Stimulated activated CD4-positive, alpha-beta T cell treated with anti-CD3 and anti-CD28 coated beads, Interleukin-2, amount 100 ng/mL, for 24 hours (primary cell): ENCODE results near the gene SH3BGRL.

Source experiments
- DNase-seq, 2 donors: peaks; one replicate each; pipeline ENCODE4 v3.0.0-alpha.2; 2020

Gene SH3BGRL

DNA sequence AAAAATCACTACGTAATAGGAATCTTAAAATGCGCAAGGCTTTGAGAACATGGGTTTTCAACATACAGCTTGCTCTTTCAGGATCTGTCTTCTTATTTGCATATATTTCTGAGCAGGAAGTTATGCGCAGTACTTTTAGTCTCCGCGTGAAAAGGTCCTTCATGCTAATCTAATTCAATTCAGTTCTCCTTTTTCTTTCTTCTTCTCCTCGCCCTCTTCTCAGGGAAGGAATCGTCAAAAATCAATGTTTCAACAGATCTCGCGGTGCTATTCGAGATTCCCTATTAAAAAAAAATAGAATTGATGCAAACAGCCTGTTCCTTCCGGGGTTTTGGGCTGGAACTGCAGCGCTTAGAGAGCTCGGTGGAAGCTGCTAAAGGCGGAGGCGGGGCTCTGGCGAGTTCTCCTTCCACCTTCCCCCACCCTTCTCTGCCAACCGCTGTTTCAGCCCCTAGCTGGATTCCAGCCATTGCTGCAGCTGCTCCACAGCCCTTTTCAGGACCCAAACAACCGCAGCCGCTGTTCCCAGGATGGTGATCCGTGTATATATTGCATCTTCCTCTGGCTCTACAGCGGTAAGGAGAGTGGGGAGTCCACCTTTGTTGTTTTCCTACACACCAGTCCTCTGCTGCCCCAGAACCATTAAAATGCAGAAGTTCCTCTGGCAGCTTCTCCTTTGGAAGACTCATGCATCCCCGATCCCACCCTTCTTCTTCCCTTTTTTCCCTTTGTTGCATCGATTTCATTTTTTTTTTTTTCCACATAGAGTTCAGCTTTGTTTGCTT lies at the start of gene SH3BGRL, which contains the start of gene HMGN5:
SH3BGRL (plus strand) TSS at position 432 of the 785 bp plus-strand sequence; CDS start at position 531, 99 bp downstream.
HMGN5 (minus strand) TSS at position 243 of the 785 bp plus-strand sequence. CDS start 80,364 bp downstream, outside the sequence.
- DNase-seq, result peak; percentile 65 to 68

DNA sequence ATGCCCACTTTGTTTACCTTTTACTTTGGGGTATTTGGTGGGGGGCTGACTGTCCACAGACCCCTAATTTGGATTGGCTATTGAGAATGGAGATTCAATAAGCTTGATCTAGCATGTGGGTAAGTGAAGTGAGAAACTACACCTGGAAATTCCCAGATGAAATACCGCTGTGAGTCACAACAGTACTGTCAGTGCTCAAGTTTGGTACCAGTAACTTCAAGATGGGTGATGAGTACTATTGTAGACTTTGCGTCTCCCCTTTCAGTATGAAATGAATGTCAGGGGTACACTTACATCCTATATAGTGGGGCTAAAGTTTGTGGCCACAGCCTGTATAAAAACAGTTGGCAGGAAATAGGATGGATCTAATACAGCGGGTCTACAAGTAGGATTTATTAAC lies 33.5 kb upstream of the SH3BGRL start:
- DNase-seq, result no peak

DNA sequence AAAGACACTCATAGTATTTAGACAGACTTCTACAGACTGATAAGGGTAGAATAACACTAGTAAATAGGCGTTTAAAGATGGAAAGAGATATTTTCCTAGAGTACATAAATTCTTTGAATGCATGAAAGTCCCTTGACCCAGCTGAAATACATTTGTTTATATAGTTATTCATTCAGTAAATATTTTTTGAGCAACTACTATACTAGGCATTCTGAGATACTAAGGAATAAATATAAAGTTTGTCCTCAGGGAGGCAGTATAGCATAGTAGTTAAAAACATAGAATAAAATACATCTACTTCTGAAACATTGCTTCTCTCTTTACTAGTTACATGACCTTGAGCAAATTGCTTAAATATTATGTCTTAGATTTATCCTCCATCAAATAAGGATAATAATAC lies 27.6 kb upstream of the SH3BGRL start:
- no peak for DNase-seq

DNA sequence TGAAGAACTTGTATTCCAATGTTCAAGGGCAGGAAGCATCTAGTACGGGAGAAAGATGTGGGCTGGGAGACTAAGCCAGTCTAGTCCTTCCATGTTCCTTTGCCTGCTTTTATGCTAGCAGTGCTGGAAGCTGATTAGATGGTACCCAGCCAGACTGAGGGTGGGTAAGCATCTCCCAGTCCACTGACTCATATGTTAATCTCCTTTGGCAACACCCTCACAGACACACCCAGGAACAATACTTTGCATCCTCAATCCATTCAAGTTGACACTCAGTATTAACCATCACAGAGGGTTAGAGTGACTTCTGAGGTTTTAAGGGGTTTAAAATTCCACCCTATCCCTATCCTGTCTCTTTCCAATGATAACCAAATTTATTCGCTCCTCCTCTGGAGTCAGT lies 6.6 kb upstream of the SH3BGRL start:
- DNase-seq, result no peak

DNA sequence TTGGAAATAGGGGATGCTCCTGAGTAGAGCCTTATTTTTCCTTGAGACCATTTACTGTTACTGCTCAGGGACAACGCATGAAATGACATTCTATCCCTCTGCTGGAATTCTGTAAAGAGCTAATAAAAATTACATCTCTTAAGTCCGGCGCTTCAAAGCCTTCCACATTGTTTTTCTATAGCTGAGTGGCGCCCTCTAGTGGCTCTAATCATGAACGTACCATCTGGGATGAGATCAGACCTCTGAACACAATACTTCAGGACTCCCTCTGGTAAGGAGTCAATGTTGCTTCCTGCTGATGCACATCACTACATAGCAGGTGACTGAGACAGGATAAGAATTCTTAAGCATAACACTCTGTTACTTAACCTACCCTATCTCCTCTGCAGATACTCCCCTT lies 6.2 kb upstream of the SH3BGRL start:
- peak; percentile 51 to 65 for DNase-seq

DNA sequence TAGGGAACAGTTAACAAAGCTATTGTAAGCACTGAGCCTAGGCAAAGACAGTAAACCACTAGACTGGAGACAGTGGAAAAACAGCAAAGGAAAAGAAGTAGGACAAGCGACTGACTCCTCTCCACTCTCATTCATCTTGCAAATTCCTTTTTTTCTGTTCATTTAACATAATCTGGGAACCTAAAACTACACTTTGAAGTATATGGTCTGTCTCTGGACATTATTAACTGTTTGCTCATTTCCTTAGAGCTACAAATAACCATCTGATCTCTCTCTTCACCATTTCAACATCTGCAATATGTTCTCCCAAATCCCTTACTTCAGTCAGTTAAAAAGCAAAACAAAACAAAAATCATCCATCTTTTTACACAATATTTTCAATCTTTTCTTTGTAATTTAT lies 831 bp upstream of the SH3BGRL start:
- no peak for DNase-seq

DNA sequence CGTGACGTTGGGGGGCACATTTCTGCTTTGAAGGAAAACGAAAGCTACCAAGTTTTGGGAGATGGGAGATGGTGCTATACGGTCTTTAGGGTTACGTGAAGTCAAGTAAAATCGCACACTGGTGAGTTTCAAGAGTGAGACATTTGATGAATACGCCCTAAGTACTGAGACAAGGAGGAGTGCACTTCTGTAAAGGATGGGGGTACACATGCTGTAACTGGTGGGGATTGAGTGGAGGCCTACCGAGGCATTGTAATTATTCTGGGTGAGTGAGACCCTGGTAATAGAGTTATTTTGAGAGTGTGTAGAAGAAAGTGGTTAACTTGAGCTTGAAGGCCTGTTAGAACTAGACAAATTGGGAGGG lies 536 bp downstream of the SH3BGRL start:
- no peak for DNase-seq

DNA sequence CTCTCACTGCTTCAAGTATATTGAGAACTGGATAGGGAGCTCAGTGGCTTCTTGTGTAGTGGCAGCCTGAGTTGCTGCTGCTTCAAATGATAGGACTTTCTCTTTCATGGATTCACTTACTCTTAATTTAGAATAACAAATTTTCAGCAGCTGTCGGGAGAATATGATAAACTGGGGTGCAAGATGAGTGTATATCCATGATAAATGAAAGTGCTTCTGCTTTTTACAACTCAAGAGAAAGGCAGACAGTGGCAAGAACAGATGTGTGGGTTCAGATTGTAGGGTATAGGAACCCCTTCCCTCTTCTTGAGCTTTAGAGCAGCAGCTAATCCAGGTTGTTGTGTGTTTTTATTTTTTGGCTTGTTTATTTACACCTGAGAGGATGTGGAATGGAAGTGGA lies 1.0 kb downstream of the SH3BGRL start:
- DNase-seq, result no peak

DNA sequence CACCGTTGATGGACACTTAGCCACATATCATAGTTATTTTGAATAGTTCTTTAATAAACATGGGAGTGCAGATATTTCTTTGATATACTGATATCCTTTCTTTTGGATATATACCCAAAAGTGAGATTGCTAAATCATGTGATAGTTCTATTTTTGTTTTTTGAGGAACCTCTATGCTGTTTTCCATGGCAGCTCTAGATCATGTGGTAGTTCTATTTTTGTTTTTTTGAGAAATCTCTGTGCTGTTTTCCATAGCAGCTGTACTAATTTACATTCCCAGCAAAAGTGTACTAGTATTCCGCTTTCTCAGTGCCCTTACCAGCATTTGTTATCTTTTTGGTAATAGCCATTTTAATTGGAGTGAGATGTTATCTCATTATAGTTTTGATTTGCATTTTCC lies 3.6 kb downstream of the SH3BGRL start:
- no peak for DNase-seq

DNA sequence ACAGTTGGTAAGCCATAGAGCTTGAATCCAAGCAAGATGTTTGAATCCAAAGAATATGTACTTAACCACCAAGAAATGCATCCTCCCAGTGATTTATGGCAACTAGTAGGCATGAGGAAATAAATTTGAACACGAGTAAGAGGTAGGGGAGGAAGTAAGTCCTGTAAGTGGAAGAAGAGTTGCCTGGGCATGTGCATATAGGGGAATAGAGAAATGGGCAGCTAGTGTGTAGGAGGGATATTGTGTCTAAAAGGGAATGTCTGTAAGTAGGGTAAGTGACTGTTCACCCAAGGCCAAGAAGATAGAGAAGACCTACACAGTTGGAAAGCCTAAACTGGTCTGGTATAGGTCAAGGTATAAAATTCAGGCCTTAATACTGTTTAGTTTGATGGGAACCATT lies 4.6 kb downstream of the SH3BGRL start:
- no peak for DNase-seq

DNA sequence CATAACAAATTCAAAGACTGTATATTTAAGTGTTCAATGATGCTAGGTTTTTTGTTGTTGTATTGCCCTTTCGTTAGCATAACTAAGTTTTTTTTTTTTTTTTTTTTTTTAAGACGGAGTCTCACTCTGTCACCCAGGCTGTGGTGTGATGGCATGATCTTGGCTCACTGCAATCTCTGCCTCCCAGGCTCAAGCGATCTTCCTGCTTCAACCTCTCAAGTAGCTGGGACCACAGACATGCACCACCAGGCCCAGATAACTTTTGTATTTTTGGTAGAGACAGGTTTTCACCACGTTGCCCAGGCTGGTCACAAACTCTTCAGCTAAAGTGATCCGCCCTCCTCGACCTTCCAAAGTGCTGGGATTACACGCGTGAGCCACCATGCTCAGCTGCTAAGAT lies 7.0 kb downstream of the SH3BGRL start:
- no peak for DNase-seq

DNA sequence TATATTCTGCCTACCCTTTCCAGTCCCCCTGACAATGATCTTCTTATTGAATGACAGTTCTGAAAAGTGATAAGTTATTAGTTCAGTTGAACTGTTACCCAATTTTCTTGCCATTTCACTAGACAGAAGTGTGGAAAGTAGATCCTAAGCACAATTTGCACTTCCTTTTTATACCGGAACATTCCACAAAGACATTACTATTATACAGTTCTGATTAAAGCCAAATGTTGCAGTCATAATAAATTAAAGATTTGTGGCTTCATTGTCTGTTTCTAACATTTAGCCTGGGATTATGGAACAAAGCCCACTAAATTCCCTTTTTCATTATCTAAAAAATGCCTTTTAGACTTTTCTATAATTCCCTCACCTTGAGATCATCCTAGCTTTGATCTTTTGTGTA lies 13.8 kb downstream of the SH3BGRL start:
- no peak for DNase-seq

DNA sequence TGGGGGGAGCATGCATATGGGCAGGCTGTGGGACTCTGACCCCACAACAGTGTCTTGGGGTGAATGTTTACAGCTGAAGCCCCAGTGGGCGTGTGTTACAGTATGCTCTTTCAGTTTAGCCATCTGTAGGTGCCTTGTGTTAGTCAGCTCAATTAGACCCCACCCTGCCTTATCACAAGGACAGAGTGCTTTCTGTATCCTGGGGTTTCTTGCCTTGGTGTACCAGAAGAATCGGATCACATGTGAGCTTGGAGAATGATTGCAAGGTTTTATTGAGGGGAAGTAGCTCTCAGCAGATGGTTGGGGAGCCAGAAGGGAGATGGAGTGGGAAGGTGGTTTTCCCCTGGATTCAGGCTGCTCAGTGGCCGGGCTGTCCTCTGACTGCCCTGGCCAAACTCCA lies 27.3 kb downstream of the SH3BGRL start:
- DNase-seq, result no peak

DNA sequence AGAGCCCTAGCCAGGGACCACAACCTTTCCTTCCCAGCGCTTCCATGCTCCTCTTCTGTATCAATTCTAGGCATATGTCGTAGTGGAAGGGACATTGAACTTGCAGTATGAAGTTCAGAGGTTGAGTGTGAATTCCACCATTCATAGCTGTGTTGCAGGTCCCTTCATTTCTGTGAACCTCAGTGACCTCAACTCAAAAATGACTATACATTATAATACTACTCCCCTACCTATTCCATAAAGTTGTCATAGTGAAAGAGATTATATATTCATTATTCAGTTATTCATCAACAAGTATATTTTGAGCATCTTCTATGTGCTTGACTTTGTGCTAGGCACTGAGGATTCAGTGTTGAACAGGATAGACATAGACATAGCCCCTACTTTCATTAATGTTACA lies 28.0 kb downstream of the SH3BGRL start:
- no peak for DNase-seq

DNA sequence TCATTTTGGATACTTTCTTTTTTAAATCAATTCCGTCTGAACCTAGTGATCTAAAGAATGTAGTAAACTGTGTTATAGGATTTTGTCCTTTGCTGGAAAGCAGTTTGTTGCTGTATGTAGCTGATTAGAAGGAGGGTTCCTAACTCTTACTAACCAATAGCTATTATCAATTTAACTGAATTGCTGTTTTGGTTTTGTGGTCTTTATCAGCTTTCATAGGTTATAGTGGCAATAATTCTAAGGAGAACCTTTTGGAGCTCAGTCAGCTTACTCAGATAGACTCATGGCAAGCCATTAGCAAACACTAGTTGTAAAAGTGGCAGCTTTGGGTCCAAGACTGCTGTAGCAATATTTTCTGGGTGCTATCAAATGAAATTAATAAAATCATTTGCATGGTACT lies 29.6 kb downstream of the SH3BGRL start:
- no peak for DNase-seq

DNA sequence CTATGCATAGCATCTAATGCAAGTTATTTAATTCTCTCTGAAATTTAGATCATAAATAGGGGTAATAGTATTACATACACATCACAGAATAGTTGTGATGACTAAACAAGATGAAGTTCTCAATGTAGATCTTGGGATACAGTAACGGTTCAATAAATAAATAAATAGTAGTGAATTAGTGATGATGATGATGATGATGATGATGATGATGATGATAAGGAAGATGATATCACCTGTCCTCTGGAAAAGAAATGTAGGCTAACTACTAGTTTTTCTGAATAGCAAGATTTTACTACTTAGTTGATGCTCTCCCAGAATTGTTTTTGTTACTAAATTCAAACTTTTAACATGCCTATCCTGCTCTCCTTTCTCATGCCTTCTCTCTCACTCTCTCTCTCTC lies 30.3 kb downstream of the SH3BGRL start:
- DNase-seq, result no peak

DNA sequence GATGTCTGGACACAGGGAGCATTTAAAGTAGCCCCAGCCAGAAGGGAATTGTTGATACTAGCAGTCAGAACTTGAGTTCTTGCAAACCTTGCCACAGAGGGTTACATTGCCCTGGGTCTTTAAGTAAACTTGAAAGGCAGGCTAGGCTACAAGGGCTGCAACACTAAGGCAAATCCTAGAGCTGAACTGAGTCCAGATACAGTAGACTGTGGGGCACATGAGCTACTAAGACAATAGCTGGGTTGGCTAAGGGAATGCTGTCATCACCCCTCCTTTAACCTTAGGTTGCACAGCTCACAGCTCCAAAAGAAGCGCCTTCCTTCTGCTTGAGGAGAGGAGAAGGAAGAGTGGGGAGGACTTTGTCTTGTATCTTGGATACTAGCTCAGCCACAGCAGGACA lies 35.6 kb downstream of the SH3BGRL start:
- DNase-seq, result no peak

DNA sequence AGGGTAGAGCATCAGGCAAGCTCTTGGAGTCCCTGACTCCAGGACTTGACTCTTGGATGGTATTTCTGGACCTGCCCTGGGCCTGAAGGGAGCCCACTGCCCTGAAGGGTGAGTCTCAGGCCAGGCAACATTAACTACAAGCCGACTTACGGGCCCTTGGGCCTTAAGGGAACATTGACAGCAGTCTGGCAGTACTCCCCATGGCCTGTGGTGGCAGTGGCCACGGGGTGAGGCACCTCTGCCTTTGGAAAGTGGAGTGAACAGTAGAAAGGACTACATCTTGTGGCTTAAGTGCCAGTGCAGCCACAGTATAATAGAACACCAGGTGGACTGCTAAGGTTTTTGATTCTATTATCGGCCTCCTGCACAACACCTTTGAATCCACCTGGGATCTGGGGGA lies 36.3 kb downstream of the SH3BGRL start:
- DNase-seq, result no peak

DNA sequence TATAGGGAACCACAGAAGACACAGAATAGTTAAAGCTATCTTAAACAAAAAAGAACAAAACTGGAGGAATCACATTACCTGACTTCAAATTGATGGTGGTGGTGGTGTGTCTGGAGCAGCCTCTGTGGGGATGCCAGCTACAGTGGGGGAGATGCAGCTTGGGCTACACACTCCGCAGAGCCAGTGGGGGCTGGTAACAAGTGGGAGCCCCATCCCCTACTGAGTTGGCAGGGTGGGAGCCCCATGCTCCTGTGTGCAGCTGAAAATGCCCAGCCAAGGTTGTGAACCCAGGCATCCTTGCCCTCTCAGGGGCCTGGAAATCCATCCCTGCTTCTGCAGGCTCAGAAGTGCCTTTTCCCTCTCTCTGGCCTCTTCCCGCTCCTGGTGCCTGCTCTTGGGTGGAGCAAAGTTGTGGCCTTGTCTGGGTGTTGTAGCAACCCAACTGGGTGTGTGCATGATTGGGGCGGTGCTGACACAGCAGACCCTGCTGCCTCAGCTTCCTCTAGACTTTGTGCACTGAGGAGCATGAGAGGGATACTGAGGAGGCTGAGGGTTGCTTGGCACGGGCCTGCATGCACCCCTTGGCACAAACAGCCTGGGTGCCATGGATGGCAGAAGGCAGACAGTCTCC lies 38.9 kb downstream of the SH3BGRL start:
- DNase-seq, result no peak

DNA sequence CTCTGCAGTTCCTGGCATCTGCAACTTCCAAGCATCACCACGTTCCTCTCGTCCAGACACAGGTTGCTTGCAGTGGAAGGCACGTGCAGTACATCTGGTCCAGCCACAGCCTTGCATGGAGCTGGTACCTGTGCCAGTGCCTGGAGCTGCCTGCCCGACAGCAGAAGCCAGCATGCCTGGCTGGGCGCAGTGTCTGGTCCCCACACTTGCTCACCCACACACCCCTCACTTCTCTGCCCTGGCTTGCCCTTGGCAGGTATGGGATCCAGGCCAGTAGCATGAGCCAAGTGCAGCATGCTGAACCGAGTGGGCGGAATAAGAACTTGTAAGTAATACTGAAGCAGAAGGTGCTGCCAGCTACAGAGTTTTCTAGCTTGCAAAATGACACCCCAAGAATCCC lies 39.9 kb downstream of the SH3BGRL start:
- DNase-seq, result no peak

DNA sequence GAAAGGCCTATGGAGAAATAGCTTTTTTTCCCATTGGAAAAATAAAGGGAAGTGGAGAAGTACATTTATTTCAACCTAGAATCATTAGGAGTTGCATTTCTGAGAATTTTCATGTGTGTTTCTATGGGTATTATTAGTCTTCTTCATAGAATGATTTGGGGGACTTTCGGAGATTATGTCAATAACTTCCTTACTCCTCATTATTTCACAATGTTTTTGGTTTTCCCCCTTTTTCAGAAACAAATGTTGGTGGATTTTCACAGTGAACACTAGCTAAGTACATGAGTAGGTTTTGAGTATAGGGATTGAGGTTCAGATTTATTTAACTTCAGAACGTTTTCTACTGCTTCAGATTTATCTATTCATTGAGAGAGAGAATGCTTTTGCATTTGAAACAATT lies 54.0 kb downstream of the SH3BGRL start:
- no peak for DNase-seq

DNA sequence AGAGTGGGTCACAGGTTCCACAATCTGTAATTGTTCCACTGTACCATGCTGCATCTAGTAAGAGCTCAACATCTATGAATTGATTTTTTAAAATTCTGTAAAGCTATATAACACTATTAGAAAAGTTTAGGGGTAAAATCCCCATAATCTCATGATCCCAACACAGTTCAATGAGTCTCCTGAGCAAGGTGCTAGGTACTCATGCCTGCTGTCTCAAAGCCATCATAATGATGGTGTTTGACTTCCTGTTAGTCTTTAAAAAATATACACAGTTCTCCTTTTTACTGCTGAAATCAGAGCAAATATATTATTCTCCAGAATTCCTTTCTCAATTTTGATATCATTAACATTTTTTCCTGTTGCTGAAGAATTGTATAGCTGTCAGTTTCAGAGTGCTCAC lies 55.9 kb downstream of the SH3BGRL start:
- no peak for DNase-seq

DNA sequence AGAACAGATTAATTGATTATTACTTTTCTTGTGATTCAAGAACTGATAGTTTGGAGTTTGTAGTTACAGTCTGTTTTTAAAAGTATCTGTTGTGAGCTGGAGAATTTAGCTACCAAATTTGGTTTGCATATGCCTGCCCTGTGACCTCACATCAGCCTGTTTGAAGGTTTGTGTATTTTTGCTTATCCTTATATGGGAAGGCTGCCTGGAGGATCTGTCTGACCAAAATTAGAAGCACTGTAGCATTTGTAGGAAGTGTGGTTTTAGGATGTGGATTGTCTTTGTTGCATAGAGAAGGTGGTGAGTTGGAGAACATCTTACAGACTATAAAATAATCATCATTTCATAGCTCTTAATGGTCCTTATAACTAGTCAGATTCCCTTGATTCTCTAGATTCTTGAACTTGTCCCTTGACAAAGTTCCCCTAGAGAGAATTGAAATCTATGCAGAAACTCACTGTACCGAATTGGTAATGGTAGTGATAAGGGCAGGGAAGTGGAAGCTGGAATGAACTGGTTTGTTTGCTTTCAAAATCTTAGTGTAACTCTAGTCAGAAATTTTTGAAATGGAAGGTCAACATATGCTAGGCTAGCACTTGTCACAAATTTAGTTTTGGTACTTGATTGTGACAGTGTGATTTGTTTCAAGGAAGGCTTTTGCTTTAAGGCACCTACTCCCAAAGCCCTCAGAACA lies 57.3 kb downstream of the SH3BGRL start:
- no peak for DNase-seq

DNA sequence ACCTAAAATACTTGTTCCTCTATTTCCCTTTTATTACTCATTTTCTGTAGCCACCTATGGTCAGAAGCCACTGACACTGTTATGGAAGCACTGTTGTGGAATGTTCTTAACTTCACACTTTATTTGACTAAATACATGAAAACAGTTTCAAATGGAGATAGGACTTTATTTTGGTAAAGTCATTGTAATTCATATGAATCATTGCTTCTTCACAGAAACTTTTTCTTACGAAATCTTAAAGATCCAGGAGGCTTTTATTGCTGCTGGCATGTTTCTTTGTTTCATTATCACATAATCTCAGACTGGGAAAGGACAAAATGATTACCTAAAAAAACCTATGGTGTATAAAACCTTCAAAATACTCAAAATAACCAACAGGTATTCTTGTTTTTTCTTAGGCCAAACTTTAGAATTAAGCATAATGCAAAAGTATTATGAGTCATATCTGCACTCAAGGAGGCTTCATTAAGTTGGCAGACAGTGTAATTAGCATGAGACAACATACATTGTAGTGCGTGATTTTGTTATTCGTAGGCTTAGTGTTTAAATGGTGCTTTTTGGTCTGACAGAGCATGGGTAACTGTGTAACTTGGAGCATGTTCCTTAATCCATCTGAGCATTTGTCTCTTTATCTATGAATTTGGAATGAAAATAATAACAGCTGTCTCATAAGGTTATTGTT lies 58.0 kb downstream of the SH3BGRL start:
- no peak for DNase-seq
